Measurements from ENCODE around the gene TACR3.

- TF ChIP-seq POLR2A (IDR thresholded peaks at IDR 0.05), result no peak
- no peak for TF ChIP-seq CTCF (IDR thresholded peaks at IDR 0.05)
These were observed 127.9 kb downstream of the TACR3 start for GRCh38 chr4:103591841-103592240.

All from adrenal gland (tissue), 5 donors.